Esophagus muscularis mucosa (tissue), 4 donors: Measurements from ENCODE around the gene SPI1. TPM values are rescaled to one million over a fixed set of nuclear protein-coding genes. Genes with fewer than 3 reads are reported as not detected.

Experiments
- DNase-seq: peaks from one replicate; pipeline ENCODE4 v3.0.0-alpha.2; 2017; ENCODE audit errors: extremely low spot score
- H3K27ac ChIP-seq, 4 donors: fragments of 200-600 bp; sonication (generic); replicated peaks in 1 of 4; 1 replicate in 3 of 4; 2 replicates in 1 of 4; pipeline ENCODE4 v1.5.1; 2016 to 2019; ENCODE audit warnings: mild to moderate bottlenecking in 1 of 4
- H3K27me3 ChIP-seq, 4 donors: fragments of 200-600 bp; sonication (generic); one replicate each; pipeline versions ENCODE4 v1.5.1 to v1.6.0; 2016 to 2019
- H3K36me3 ChIP-seq, 4 donors: fragments of 200-600 bp; sonication (generic); one replicate each; pipeline ENCODE4 v1.5.1; 2016 to 2019
- H3K4me1 ChIP-seq, 4 donors: fragments of 200-600 bp; sonication (generic); one replicate each; pipeline ENCODE4 v1.5.1; 2016 to 2019
- H3K4me3 ChIP-seq, 4 donors: fragments of 200-600 bp; sonication (generic); 1 replicate in 2 of 4; 2 replicates in 2 of 4; pipeline ENCODE4 v1.5.1; 2016 to 2019; ENCODE audit warnings: mild to moderate bottlenecking in 4 of 4, moderate library complexity in 1 of 4
- H3K9me3 ChIP-seq, 4 donors: fragments of 200-600 bp; sonication (generic); 1 replicate in 3 of 4; 2 replicates in 1 of 4; pipeline ENCODE4 v1.5.1; 2016 to 2019
- EP300 ChIP-seq: sonication (generic); formaldehyde crosslinking; IDR thresholded peaks from one replicate; pipeline ENCODE4 v1.6.1; 2017; ENCODE audit warnings: antibody characterized with exemption
- POLR2A ChIP-seq: fragments of 450-650 bp; IDR thresholded peaks from one replicate; pipeline ENCODE4 v1.6.1; 2017; ENCODE audit warnings: antibody characterized with exemption, moderate library complexity, mild to moderate bottlenecking, low read depth
- POLR2AphosphoS5 ChIP-seq, 2 donors: sonication (generic); formaldehyde crosslinking; IDR thresholded peaks; one replicate each; pipeline ENCODE4 v1.6.1; 2017; ENCODE audit warnings: antibody characterized with exemption in 2 of 2
- WGBS: methylation state at CpG from one replicate; pipeline ENCODE4 v1.1.5; 2018; 5-methylcytosine and 5-hydroxymethylcytosine counted together
- intact Hi-C: fragments of 100-400 bp; cut with DNase I; formaldehyde crosslinking; loops from one replicate; pipeline ENCODE4 v1.15.1; 2023
- total RNA-seq, 4 donors: library from RNA; depleted of rRNA; stranded (reverse); fragments of >200 nt; gene quantifications; one replicate each; pipeline versions ENCODE4 v1.1.0 to v1.2.1, GENCODE V29; 2016
- TF ChIP-seq, protein P1 (sequence below), 3 experiments: fragments of 200-600 bp in 2 of 3; fragments of 450-650 bp in 1 of 3; sonication (generic) in 2 of 3; IDR thresholded peaks; one replicate each; pipeline ENCODE4 v1.5.1; 2017 to 2019; ENCODE audit warnings: antibody characterized with exemption in 3 of 3, mild to moderate bottlenecking in 2 of 3, moderate library complexity in 1 of 3

SPI1 gene
- total RNA-seq, 4 donors from 2014 or later = 17.6 to 34.6 (median 20.5) TPM

DNA sequence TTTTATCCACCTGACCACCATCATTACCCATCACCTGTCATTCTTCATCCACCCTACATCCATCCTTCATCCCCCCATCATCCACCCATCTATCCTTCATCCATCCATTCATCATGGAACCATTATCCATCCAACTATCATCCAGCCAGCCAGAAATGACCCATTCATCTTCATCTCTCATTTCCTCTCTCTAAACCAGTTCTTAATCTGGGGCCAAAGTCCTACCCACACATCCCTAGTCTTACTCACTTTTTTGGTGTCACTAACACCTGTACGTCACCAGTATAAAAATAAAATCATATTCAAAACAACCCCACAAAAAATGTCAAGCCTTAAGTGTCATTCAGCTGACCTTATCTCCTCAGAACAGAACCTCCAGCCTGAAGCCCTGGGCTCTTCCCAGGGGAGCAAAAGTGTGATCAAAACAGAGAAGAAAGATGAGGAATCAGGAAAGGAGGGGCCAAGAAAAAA, 12.3 kb downstream of the SPI1 start:
- Histone ChIP-seq H3K27me3 (no peaks in the 10 kb centered on the region), H3K4me3 (no peak overlapping the region), H3K4me1 (no peaks in the 10 kb centered on the region), H3K36me3 (peaks cover 0 to 3% (median 0%) of the 10 kb centered on the region in 4 donors), H3K27ac (no peak overlapping the region), H3K9me3 (no peaks in the 10 kb centered on the region)
- DNase-seq = no peak
- intact Hi-C loops = no loop called here
- 89% methylated on average over 1 of the region's 1 CpG for WGBS
- TF ChIP-seq, protein P1, sequence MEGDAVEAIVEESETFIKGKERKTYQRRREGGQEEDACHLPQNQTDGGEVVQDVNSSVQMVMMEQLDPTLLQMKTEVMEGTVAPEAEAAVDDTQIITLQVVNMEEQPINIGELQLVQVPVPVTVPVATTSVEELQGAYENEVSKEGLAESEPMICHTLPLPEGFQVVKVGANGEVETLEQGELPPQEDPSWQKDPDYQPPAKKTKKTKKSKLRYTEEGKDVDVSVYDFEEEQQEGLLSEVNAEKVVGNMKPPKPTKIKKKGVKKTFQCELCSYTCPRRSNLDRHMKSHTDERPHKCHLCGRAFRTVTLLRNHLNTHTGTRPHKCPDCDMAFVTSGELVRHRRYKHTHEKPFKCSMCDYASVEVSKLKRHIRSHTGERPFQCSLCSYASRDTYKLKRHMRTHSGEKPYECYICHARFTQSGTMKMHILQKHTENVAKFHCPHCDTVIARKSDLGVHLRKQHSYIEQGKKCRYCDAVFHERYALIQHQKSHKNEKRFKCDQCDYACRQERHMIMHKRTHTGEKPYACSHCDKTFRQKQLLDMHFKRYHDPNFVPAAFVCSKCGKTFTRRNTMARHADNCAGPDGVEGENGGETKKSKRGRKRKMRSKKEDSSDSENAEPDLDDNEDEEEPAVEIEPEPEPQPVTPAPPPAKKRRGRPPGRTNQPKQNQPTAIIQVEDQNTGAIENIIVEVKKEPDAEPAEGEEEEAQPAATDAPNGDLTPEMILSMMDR (IDR thresholded peaks at IDR 0.05) = no peak
- TF ChIP-seq POLR2A (no peak), POLR2AphosphoS5 (IDR thresholded peaks at IDR 0.05) (no peak), EP300 (no peak)

DNA sequence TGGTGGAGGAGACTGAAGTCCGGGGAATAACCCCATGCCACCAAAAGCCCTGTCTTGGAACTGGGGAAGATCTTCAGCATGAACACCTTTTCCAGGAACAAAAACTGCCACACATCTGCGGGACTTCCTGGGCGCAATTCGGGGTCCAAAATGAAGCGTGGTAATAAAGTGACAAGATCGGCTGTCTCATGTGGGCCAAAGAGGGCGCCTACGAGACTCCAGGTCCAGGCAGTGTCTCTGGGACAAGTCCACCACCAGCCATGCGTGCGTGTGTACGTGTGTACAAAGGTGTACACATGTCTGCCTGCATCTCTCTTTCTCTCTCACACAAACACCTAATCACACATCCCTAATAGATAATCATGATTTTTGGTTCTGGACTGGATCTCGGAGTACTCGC, 16.9 kb downstream of the SPI1 start:
- TF ChIP-seq POLR2A = no peak
- TF ChIP-seq, protein P1 (IDR thresholded peaks at IDR 0.05) = no peak
- no peak for TF ChIP-seq POLR2AphosphoS5 (IDR thresholded peaks at IDR 0.05)
- TF ChIP-seq EP300 = no peak
- intact Hi-C loops = no loop called here
- no peaks in the 10 kb centered on the region for H3K27me3 ChIP-seq
- H3K4me3 ChIP-seq = no peak overlapping the region
- no peak for DNase-seq
- H3K36me3 ChIP-seq = peaks cover 0 to 3% (median 0%) of the 10 kb centered on the region in 4 donors
- no peak overlapping the region for H3K27ac ChIP-seq
- peaks cover 0 to 7% (median 5%) of the 10 kb centered on the region in 4 donors for H3K4me1 ChIP-seq
- H3K9me3 ChIP-seq = no peaks in the 10 kb centered on the region
- 81% methylated on average over 12 of the region's 13 CpGs for WGBS

DNA sequence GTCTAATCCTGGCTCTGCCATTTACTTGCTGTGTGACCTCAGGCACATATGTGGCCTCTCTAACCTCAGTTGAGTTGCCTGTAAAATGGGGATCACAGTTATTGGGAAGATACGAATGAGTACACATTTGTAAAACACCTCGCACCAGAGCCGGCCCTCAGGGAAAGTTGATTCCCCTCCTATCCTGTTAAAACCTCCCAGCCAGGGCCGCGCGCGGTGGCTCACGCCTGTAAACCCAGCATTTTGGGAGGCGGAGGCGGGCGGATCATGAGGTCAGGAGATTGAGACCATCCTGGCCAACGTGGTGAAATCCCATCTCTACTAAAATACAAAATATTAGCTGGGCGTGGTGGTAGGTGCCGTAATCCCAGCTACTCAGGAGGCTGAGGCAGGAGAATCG, 18.0 kb downstream of the SPI1 start:
- 95% methylated on average over 15 of the region's 15 CpGs for WGBS
- DNase-seq = no peak
- intact Hi-C loops = no loop called here
- no peak for TF ChIP-seq POLR2AphosphoS5 (IDR thresholded peaks at IDR 0.05)
- Histone ChIP-seq H3K4me1 (peaks cover 0 to 14% (median 11%) of the 10 kb centered on the region in 4 donors), H3K36me3 (no peaks in the 10 kb centered on the region), H3K27ac (no peak overlapping the region), H3K27me3 (no peaks in the 10 kb centered on the region), H3K4me3 (no peak overlapping the region), H3K9me3 (no peaks in the 10 kb centered on the region)

DNA sequence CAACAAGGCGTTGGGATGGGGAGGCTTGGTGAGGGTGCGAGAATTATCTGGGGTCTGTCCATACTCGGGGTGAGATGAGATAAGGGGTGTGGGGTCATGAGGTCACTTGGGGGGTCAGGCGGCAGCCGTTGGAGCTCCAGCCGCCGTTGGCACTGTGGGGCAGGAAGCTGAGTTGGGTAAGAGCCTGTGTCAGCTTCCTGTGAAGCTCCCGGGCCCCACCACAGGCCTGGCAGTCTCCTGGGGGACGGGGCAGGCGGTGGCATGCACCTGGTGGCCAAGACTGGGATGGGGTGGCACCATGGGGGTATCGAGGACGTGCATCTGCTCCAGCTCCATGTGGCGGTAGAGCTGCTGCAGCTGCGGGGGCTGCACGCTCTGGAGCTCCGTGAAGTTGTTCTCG, 18.8 kb downstream of the SPI1 start:
- no peak for DNase-seq
- WGBS = 68% methylated on average over 10 of the region's 17 CpGs
- TF ChIP-seq POLR2AphosphoS5 (IDR thresholded peaks at IDR 0.05) (no peak), POLR2A (no peak), EP300 (no peak)
- TF ChIP-seq, protein P1 (IDR thresholded peaks at IDR 0.05) = no peak
- Histone ChIP-seq H3K4me1 (peaks cover 5 to 20% (median 18%) of the 10 kb centered on the region in 4 donors), H3K27me3 (no peaks in the 10 kb centered on the region), H3K36me3 (no peaks in the 10 kb centered on the region), H3K9me3 (no peaks in the 10 kb centered on the region), H3K4me3 (no peak overlapping the region), H3K27ac (no peak overlapping the region)
- intact Hi-C loops = loop anchor here (5.0 to 10.0 kb wide), 3 partner anchors 85 to 475 kb away; partner anchors contain the start of genes ARFGAP2 and MADD

DNA sequence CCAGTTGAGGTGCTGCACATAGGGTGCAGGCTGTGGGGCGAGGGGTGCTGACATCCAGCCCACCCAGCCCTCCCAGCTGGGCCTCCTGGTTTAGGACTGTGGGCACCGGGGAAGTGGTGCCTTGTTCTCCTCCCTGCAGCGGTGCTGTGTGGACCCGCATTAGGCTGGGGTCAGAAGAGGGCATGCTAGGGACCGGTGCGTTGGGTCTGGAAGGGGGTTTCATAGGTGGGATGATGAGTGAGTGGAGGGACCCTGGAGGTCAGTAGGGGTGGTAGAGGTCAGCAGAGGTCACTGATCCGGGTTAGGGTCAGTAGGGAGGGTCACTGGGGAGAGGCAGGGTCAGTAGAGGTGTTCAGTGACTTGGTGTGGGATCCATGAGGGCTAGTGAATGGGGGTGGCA, 19.2 kb downstream of the SPI1 start:
- 84% methylated on average over 7 of the region's 7 CpGs for WGBS
- DNase-seq = no peak
- H3K4me3 ChIP-seq = no peak overlapping the region
- no peaks in the 10 kb centered on the region for H3K36me3 ChIP-seq
- intact Hi-C loops = loop anchor here (5.0 to 10.0 kb wide), 3 partner anchors 84 to 474 kb away; partner anchors contain the start of genes ARFGAP2 and MADD
- no peak for TF ChIP-seq POLR2A
- TF ChIP-seq EP300 = no peak
- no peak for TF ChIP-seq POLR2AphosphoS5 (IDR thresholded peaks at IDR 0.05)
- TF ChIP-seq, protein P1 (IDR thresholded peaks at IDR 0.05) = no peak
- no peaks in the 10 kb centered on the region for H3K27me3 ChIP-seq
- peaks cover 7 to 22% (median 21%) of the 10 kb centered on the region in 4 donors for H3K4me1 ChIP-seq
- H3K27ac ChIP-seq = no peak overlapping the region
- no peaks in the 10 kb centered on the region for H3K9me3 ChIP-seq
